Fibroblast of the aortic adventitia (primary cell): ENCODE measurements around the gene CCL28. TPM values are rescaled to one million over a fixed set of nuclear protein-coding genes. Genes with fewer than 3 reads are reported as not detected.

ENCODE experiments used
- DNase-seq: peaks from one replicate; pipeline ENCODE4 v3.0.0-alpha.2; 2010; ENCODE audit warnings: low read depth
- H3K4me3 ChIP-seq: 2 replicates; pipeline ENCODE4 v1.5.1; 2011; ENCODE audit warnings: low read depth, mild to moderate bottlenecking, control low read depth, low read length, moderate library complexity
- total RNA-seq: library from RNA; depleted of rRNA; stranded (reverse); fragments of >200 nt; gene quantifications from 2 replicates; pipeline ENCODE4 v1.2.3, GENCODE V29; 2012; ENCODE audit warnings: low replicate concordance
- TF ChIP-seq, protein P1 (sequence below): IDR thresholded peaks from 2 replicates; pipeline ENCODE4 v1.5.1; 2011; ENCODE audit warnings: mild to moderate bottlenecking, low read length, control low read depth, inconsistent platforms; ENCODE audit not compliant: insufficient read depth

Gene CCL28
- total RNA-seq, 1 donor: 5.1 TPM

DNA sequence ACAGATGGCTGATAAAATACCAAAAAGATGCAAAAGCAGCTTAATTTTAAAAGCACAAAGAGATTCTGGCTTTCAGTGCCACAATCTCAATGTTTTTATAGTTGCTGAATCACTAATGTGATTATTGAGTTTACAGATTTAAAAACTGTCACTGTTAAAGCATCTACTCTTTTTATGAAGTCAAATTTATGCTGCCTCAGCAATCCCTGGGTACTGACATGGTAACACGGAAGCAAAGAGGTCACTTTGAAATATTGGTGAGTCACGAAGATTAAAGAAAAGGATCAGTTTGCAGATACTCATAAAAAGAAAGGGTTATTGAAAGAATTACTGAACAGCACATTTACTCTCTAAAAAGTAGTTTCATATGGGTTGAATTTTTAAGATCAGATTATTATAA lies 59.3 kb downstream of the CCL28 start:
- TF ChIP-seq, protein P1, sequence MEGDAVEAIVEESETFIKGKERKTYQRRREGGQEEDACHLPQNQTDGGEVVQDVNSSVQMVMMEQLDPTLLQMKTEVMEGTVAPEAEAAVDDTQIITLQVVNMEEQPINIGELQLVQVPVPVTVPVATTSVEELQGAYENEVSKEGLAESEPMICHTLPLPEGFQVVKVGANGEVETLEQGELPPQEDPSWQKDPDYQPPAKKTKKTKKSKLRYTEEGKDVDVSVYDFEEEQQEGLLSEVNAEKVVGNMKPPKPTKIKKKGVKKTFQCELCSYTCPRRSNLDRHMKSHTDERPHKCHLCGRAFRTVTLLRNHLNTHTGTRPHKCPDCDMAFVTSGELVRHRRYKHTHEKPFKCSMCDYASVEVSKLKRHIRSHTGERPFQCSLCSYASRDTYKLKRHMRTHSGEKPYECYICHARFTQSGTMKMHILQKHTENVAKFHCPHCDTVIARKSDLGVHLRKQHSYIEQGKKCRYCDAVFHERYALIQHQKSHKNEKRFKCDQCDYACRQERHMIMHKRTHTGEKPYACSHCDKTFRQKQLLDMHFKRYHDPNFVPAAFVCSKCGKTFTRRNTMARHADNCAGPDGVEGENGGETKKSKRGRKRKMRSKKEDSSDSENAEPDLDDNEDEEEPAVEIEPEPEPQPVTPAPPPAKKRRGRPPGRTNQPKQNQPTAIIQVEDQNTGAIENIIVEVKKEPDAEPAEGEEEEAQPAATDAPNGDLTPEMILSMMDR: no peak
- H3K4me3 ChIP-seq: no peak overlapping the region
- no peak for DNase-seq

DNA sequence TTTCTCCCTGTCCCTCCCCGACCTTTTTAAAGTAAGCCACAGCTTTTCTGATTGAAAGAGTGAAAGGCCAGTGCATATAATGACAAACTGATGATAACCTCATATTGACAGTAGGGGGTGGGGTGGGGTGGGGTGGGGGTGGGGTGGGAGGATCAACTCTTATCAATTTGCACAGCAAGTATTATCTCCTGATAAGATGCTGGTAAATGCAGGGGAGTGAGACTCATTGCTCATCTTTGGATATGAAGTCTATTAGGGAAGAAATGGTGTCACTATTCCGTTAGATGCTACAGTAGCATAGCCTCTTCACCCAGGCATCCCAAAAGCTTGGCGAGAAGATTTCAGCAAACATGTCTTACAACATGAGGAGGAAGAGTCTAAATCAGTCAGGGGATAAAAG lies 60.1 kb downstream of the CCL28 start:
- TF ChIP-seq, protein P1: no peak
- H3K4me3 ChIP-seq: no peak overlapping the region
- no peak for DNase-seq

DNA sequence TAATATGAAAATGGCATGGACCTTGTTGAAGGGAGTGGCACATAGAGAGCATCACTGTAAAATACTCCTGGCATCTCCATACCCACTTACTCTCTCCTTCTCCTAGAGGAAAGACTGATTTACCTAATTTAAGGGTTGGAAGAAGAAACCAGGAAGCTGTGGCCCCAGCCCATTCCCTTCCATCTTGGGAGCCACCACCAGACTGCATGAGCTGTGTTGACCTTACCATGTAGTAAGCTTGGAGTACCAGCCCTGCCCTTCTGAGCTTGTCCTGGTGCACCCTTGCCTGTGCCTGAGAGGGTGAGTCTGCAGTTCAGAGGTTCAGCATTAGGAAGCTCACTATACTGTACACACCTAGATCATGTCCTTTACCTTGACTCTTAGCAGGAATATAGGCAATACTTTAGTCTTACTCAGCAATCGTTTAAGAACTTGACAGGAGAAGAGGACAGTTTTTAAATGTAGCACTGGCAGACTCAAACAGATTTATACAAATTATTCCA lies 63.3 kb downstream of the CCL28 start:
- H3K4me3 ChIP-seq: no peak overlapping the region
- TF ChIP-seq, protein P1: no peak
- DNase-seq: no peak

DNA sequence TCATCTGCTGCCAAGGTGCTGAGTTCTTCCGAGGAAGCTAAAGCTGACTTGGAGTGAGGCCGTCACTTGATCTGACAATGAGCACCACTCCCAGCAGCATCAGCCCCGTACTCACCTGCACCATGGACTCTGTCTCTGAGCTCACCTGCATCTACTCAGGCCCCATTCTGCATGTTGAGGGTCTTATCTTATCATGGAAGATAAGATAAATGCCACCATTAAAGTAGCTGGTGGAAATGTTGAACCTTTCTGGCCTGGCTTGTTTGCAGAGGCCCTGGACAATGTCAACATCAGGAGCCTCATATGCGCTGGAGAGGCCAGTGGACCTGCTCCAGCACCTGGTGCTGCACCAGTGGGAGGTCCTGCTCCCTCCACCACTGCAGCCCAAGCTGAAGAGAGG lies 64.0 kb downstream of the CCL28 start:
- no peak for DNase-seq
- no peak overlapping the region for H3K4me3 ChIP-seq
- TF ChIP-seq, protein P1: no peak

DNA sequence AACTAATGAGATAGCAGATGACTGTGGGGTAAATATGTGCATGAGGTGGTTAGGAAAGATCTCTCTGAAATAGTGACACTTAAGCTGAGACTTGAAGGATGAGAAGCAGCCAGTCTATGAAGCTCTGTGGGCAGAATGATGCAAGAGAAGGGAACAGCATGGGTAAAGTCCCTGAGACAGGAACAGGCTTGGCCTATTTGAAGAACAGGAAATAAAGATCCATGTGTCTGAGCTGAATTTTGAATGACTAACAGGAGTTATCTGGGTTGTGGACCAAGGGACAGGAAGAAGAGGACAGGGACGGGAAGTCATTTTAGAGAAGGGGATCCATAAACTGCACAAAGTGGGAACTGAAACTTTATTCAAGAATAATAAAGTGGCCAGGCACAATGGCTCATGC lies 73.3 kb downstream of the CCL28 start:
- no peak overlapping the region for H3K4me3 ChIP-seq
- TF ChIP-seq, protein P1: no peak
- no peak for DNase-seq

DNA sequence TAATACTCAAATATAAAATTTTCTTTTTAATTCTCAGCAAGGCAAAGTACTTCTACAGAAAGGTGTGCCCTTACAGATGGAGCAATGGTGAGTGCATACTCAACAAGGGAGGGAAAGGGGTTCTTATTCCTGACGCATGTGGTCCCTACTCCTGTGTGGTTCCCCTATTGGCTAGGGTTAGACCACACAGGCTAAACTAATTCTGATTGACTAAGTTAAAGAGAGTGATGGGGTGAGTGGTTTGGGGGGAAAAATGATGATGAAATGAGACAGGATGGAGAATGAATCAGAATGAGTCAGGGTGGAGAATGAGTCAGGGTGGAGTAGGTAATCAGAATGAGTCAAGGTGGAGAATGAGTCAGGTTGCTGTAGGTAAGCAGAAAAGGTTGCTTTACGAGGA lies 76.0 kb downstream of the CCL28 start:
- TF ChIP-seq, protein P1: no peak
- H3K4me3 ChIP-seq: no peak overlapping the region
- no peak for DNase-seq

DNA sequence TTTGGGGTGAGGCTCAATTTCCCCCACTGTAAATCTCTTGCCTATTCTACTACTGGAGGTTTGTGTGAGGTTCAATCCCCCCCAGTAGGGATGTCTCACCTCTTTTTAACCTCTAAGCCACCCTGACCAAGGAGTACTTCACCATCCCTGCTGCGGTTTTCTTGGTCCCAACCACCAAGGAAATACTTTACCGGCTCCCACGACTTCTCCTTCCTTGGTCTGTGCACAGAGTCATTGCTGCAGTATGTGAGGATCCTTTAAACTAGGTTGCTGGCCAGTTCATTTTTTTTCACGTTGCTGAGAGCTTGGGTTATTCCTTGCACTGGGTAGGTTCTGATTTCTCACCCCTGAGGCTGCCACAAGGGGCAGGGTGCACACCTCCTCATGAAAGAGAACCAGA lies 76.5 kb downstream of the CCL28 start:
- no peak for DNase-seq
- no peak overlapping the region for H3K4me3 ChIP-seq
- TF ChIP-seq, protein P1: no peak
